CD4-positive, alpha-beta T cell (primary cell): ENCODE measurements around the gene KRTAP10-3. TPM values are rescaled to one million over a fixed set of nuclear protein-coding genes. Genes with fewer than 3 reads are reported as not detected.
"Not testable (repeated sequence)": the region's sequence is repeated elsewhere in the genome, so short reads cannot be mapped to it uniquely, and the experiment has no call there.

ENCODE experiments used
- ATAC-seq: fragments of 200-7000 bp; cut with Tn5 transposase; one replicate; pipeline ENCODE4 v1.10.0; 2022; ENCODE audit warnings: mild to moderate bottlenecking; ENCODE audit not compliant: poor library complexity
- CTCF ChIA-PET: fragments of 350-600 bp; sonication (Branson Sonifier 250); formaldehyde crosslinking; loops from one replicate; lab custom pipeline; 2021; ENCODE audit warnings: antibody characterized with exemption, inconsistent platforms; lab: Charles Lee
- POLR2A ChIA-PET: fragments of 350-600 bp; sonication (Branson Sonifier 250); formaldehyde crosslinking; loops from one replicate; lab custom pipeline; 2021; ENCODE audit warnings: antibody characterized with exemption, inconsistent platforms; lab: Charles Lee
- DNase-seq, 14 experiments: peaks; one replicate each; pipeline ENCODE4 v3.0.0-alpha.2; 2013 to 2020; ENCODE audit warnings: mixed read lengths in 2 of 14
- H3K27ac ChIP-seq, 2 donors: one replicate each; pipeline versions ENCODE4 v1.5.1 to v1.7.0; 2013; ENCODE audit warnings: low read length in 2 of 2, low read depth in 1 of 2, mild to moderate bottlenecking in 1 of 2
- H3K27me3 ChIP-seq, 2 experiments: 1 replicate in 1 of 2; 2 replicates in 1 of 2; pipeline versions ENCODE4 v1.6.1 to v1.7.0; 2013; ENCODE audit warnings: low read length in 2 of 2, control low read depth in 1 of 2, mild to moderate bottlenecking in 1 of 2, moderate library complexity in 1 of 2; ENCODE audit not compliant: insufficient read depth in 2 of 2, control insufficient read depth in 1 of 2
- H3K36me3 ChIP-seq: one replicate; pipeline ENCODE4 v1.6.1; 2013; ENCODE audit warnings: low read length, control low read depth; ENCODE audit not compliant: insufficient read depth
- H3K4me1 ChIP-seq: one replicate; pipeline ENCODE4 v1.6.1; 2013; ENCODE audit warnings: low read length, control low read depth; ENCODE audit not compliant: insufficient read depth
- H3K4me3 ChIP-seq: one replicate; pipeline ENCODE4 v1.5.1; 2013; ENCODE audit warnings: mild to moderate bottlenecking, low read length, moderate library complexity
- H3K9me3 ChIP-seq, 2 experiments: 1 replicate in 1 of 2; 2 replicates in 1 of 2; pipeline versions ENCODE4 v1.6.1 to v1.7.0; 2013; ENCODE audit warnings: low read length in 2 of 2, mild to moderate bottlenecking in 2 of 2, control low read depth in 1 of 2, moderate library complexity in 1 of 2; ENCODE audit not compliant: control insufficient read depth in 1 of 2, insufficient read depth in 1 of 2
- H3K27ac Mint-ChIP-seq: one replicate; pipeline ENCODE4 v1.8.0; 2020; ENCODE audit warnings: mixed read lengths
- H3K27me3 Mint-ChIP-seq: one replicate; pipeline ENCODE4 v1.8.0; 2021; ENCODE audit warnings: mixed read lengths
- H3K36me3 Mint-ChIP-seq: one replicate; pipeline ENCODE4 v1.8.0; 2021; ENCODE audit warnings: low read depth, mixed read lengths
- H3K4me1 Mint-ChIP-seq: one replicate; pipeline ENCODE4 v1.8.0; 2021; ENCODE audit warnings: low read depth, mixed read lengths
- H3K4me3 Mint-ChIP-seq: one replicate; pipeline ENCODE4 v1.8.0; 2020; ENCODE audit warnings: mild to moderate bottlenecking, mixed read lengths
- H3K9me3 Mint-ChIP-seq: one replicate; pipeline ENCODE4 v1.8.0; 2020; ENCODE audit warnings: mixed read lengths
- intact Hi-C, 2 experiments: fragments of 100-400 bp; cut with DNase I in 1 of 2; cut with micrococcal nuclease in 1 of 2; formaldehyde crosslinking; loops; one replicate each; pipeline versions ENCODE4 v1.15.1 to v1.9.0; 2023 to 2025; cut with DNase I, micrococcal nuclease
- total RNA-seq, 174 experiments: library from RNA in 2 of 174; stranded (reverse) in 2 of 174; gene quantifications; one replicate each; pipeline ENCODE4 v1.2.3 and lab custom pipeline; 2021 to 2026
- TF ChIP-seq, protein P1 (sequence below): fragments of 200-600 bp; IDR thresholded peaks from one replicate; pipeline ENCODE4 v1.8.0; 2022; ENCODE audit warnings: antibody characterized with exemption, mild to moderate bottlenecking

The KRTAP10-3 gene
- total RNA-seq, 2 experiments from 2014 or later: not detected

DNA sequence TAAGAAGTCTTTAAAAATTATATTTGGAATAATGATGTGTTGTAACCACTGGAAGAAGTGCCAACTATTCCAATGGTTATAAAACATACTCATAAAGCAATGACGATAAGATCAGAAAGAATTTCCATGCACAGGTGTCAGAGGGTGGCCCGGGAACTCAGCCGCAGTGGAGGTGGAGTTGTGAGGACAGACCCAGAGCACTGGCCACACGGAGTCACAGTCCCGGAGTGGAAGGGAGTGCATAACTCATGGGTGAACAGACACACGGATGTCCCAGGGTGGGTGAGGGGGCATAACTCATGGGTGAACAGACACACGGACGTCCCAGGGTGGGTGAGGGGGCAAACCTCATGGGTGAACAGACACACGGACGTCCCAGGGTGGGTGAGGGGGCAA is 17.4 kb upstream of the KRTAP10-3 start:
- DNase-seq (no peak), ATAC-seq (no peak)
- POLR2A ChIA-PET: no interaction called here
- peaks cover 12% of the 10 kb centered on the region for H3K9me3 Mint-ChIP-seq
- peaks cover 2% of the 10 kb centered on the region for H3K4me1 ChIP-seq
- H3K9me3 ChIP-seq: peaks cover 8 to 44% of the 10 kb centered on the region in 2 experiments
- H3K4me3 ChIP-seq: no peak overlapping the region
- no peaks in the 10 kb centered on the region for H3K36me3 Mint-ChIP-seq
- peaks cover 6% of the 10 kb centered on the region for H3K4me1 Mint-ChIP-seq
- no peak overlapping the region for H3K27ac ChIP-seq
- no peak overlapping the region for H3K4me3 Mint-ChIP-seq
- TF ChIP-seq, protein P1, sequence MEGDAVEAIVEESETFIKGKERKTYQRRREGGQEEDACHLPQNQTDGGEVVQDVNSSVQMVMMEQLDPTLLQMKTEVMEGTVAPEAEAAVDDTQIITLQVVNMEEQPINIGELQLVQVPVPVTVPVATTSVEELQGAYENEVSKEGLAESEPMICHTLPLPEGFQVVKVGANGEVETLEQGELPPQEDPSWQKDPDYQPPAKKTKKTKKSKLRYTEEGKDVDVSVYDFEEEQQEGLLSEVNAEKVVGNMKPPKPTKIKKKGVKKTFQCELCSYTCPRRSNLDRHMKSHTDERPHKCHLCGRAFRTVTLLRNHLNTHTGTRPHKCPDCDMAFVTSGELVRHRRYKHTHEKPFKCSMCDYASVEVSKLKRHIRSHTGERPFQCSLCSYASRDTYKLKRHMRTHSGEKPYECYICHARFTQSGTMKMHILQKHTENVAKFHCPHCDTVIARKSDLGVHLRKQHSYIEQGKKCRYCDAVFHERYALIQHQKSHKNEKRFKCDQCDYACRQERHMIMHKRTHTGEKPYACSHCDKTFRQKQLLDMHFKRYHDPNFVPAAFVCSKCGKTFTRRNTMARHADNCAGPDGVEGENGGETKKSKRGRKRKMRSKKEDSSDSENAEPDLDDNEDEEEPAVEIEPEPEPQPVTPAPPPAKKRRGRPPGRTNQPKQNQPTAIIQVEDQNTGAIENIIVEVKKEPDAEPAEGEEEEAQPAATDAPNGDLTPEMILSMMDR: no peak
- CTCF ChIA-PET: no interaction called here
- H3K36me3 ChIP-seq: no peaks in the 10 kb centered on the region
- no peak overlapping the region for H3K27ac Mint-ChIP-seq
- intact Hi-C loops: no loop called here
- no peaks in the 10 kb centered on the region for H3K27me3 ChIP-seq
- peaks cover 5% of the 10 kb centered on the region for H3K27me3 Mint-ChIP-seq

DNA sequence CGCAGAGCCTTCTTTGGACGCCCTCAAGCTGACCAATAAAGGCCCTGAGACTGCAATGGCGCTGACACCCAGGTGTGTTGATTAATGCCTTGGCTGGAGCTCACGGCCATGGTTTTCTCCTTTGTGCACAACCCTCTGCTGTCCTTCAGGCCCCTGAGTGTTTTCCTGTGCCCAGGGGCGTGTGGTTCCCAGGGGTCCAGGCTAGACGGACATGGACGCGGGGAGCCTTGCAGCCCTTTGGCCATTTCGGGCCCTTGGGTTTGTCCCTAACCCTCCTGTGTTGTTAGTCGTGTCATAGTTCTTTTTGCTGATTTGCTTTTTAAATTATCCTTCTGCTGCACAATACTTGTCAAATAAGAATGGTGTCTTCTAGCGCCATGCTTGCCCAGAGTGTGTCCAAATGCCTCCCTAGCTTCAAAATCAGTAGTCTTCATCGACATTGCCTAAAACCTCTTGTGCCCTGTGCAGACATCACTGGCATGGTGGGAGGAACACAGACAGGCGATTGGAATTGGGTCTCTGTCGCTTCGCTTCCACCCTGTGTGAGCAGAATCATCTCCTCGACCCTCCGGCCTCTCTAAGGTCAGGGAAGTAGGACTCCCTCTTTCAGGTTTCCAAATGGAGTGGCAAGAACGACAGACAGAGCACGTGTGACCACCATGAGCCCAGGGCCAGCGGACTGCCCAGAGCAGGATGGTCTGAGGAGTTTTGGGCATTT is 16.9 kb upstream of the KRTAP10-3 start:
- no peaks in the 10 kb centered on the region for H3K36me3 Mint-ChIP-seq
- peaks cover 8 to 42% of the 10 kb centered on the region in 2 experiments for H3K9me3 ChIP-seq
- H3K9me3 Mint-ChIP-seq: peaks cover 11% of the 10 kb centered on the region
- peaks cover 5% of the 10 kb centered on the region for H3K27me3 Mint-ChIP-seq
- no peak overlapping the region for H3K27ac Mint-ChIP-seq
- DNase-seq (no peak), ATAC-seq (no peak)
- H3K36me3 ChIP-seq: no peaks in the 10 kb centered on the region
- ChIA-PET POLR2A (no interaction called here), CTCF (no interaction called here)
- H3K4me3 ChIP-seq: no peak overlapping the region
- H3K4me1 ChIP-seq: peaks cover 2% of the 10 kb centered on the region
- intact Hi-C loops: no loop called here
- TF ChIP-seq, protein P1: no peak
- H3K27me3 ChIP-seq: no peaks in the 10 kb centered on the region
- H3K27ac ChIP-seq: no peak overlapping the region
- H3K4me1 Mint-ChIP-seq: peaks cover 4% of the 10 kb centered on the region
- no peak overlapping the region for H3K4me3 Mint-ChIP-seq

DNA sequence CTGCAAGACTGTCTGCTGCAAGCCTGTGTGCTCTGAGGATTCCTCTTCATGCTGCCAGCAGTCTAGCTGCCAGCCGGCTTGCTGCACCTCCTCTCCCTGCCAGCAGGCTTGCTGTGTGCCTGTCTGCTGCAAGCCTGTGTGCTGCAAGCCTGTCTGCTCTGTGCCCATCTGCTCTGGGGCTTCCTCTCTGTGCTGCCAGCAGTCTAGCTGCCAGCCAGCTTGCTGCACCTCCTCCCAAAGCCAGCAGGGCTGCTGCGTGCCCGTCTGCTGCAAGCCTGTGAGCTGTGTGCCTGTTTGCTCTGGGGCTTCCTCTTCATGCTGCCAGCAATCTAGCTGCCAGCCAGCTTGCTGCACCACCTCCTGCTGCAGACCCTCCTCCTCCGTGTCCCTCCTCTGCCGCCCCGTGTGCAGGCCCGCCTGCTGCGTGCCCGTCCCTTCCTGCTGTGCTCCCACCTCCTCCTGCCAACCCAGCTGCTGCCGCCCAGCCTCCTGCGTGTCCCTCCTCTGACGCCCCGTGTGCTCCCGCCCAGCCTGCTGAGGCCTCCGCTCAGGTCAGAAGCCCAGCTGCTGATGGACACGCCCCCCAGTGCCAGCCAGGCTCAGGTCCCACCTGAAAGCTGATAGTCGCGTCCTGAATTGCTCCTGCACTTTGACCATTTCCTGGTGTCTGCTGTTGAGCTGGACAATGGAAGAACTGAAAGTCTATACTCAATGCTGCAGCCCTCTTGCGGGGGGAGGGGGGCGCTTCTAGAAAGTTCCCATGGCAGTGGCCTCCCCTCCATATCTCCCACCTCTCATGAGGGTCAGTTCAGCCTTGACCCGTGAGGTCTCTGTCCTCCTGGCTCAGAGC is 16.1 kb upstream of the KRTAP10-3 start:
- peaks cover 8 to 35% of the 10 kb centered on the region in 2 experiments for H3K9me3 ChIP-seq
- Mint-ChIP-seq H3K36me3 (no peaks in the 10 kb centered on the region), H3K9me3 (peaks cover 11% of the 10 kb centered on the region), H3K27me3 (peaks cover 5% of the 10 kb centered on the region), H3K27ac (no peak overlapping the region), H3K4me3 (no peak overlapping the region), H3K4me1 (peaks cover 4% of the 10 kb centered on the region)
- ChIA-PET POLR2A (no interaction called here), CTCF (no interaction called here)
- ATAC-seq: no peak
- H3K36me3 ChIP-seq: no peaks in the 10 kb centered on the region
- no peak overlapping the region for H3K4me3 ChIP-seq
- TF ChIP-seq, protein P1: no peak
- no peaks in the 10 kb centered on the region for H3K27me3 ChIP-seq
- DNase-seq: no peak
- intact Hi-C loops: no loop called here
- no peak overlapping the region for H3K27ac ChIP-seq
- peaks cover 2% of the 10 kb centered on the region for H3K4me1 ChIP-seq

DNA sequence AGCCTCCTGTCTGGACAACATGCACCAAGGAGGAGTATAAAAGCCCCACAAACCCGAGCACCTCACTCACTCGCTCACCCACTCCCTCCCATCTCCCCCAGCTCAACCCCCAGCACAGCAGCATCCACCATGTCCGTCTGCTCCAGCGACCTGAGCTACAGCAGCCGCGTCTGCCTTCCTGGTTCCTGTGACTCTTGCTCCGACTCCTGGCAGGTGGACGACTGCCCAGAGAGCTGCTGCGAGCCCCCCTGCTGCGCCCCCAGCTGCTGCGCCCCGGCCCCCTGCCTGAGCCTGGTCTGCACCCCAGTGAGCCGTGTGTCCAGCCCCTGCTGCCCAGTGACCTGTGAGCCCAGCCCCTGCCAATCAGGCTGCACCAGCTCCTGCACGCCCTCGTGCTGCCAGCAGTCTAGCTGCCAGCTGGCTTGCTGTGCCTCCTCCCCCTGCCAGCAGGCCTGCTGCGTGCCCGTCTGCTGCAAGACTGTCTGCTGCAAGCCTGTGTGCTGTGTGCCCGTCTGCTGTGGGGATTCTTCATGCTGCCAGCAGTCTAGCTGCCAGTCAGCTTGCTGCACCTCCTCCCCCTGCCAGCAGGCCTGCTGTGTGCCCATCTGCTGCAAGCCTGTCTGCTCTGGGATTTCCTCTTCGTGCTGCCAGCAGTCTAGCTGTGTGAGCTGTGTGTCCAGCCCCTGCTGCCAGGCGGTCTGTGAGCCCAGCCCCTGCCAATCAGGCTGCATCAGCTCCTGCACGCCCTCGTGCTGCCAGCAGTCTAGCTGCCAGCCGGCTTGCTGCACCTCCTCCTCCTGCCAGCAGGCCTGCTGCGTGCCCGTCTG is 15.2 kb upstream of the KRTAP10-3 start, which contains the start of gene KRTAP10-4:
KRTAP10-4 (plus strand) TSS at position 100 of the 827 bp plus-strand sequence; CDS start at position 130, 30 bp downstream.
- H3K9me3 Mint-ChIP-seq: peaks cover 11% of the 10 kb centered on the region
- H3K27me3 ChIP-seq, intact Hi-C loops, CTCF ChIA-PET, H3K36me3 ChIP-seq, H3K4me3 Mint-ChIP-seq, H3K27me3 Mint-ChIP-seq, DNase-seq, H3K4me1 ChIP-seq, ATAC-seq, H3K4me3 ChIP-seq, POLR2A ChIA-PET, H3K27ac ChIP-seq, H3K36me3 Mint-ChIP-seq, H3K27ac Mint-ChIP-seq, H3K4me1 Mint-ChIP-seq: not testable (repeated sequence)
- H3K9me3 ChIP-seq: peaks cover 8 to 27% of the 10 kb centered on the region in 2 experiments
